HG03521 (cell line): ENCODE measurements around the gene VASH2.
A peak's percentile ranks its signal among the peaks of the same experiment; 100 is the strongest.
"Not testable (repeated sequence)": the region's sequence is repeated elsewhere in the genome, so short reads cannot be mapped to it uniquely, and the experiment has no call there.

Source experiments
- ATAC-seq: cut with Tn5 transposase; IDR thresholded peaks from one replicate; pipeline ENCODE4 v1.9.1; 2021; ENCODE audit warnings: mild to moderate bottlenecking, moderate library complexity; ENCODE audit not compliant: unreplicated experiment

Gene VASH2

DNA sequence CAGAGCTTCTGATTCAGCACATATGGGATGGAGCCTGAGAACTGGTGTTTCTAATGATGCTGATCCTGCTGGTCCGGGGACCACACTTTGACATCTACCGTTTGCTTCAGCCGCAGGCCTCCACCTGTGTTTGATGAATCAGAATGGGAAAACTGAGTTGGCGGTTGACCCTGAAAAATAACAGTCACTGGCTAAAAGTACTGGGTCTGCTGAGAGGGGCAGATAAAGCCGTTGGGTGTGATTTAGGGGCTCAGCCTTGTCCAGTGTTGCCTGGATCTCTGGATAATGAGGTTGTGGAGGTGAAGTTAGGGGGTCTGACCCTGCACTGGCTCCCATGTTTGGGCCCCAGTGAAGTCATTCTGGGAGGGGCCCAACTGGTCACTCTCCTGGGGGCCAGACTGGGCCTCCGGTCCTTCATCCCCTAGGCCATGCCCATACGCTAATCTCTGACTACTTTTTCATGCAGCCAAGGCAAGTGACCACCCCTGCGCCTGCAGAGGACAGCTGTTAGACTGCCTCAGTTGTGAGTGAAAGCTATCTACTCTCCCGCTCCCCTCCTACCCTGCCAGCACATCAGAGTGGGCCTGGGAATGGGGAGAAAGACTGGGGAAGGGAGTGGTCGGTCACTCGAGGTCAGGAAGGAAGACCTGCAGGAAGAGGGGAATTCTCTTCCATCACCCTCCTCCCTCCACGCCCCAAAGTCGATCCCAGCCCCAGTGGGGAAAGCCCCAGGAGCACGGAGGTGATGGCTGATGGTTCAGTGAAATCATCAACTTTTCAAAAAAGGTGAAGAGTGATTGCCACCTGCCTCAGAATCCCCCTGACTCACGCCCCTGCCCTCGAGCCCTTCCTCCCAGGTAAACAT is 27.7 kb downstream of the VASH2 start:
- peak; percentile 42 for ATAC-seq

- ATAC-seq = peak; percentile 54
Measured at GRCh38 chr1:212979340-212980122, 29.2 kb downstream of the VASH2 start.

- ATAC-seq = no peak
Measured at GRCh38 chr1:212980123-212980785, 29.9 kb downstream of the VASH2 start.

DNA sequence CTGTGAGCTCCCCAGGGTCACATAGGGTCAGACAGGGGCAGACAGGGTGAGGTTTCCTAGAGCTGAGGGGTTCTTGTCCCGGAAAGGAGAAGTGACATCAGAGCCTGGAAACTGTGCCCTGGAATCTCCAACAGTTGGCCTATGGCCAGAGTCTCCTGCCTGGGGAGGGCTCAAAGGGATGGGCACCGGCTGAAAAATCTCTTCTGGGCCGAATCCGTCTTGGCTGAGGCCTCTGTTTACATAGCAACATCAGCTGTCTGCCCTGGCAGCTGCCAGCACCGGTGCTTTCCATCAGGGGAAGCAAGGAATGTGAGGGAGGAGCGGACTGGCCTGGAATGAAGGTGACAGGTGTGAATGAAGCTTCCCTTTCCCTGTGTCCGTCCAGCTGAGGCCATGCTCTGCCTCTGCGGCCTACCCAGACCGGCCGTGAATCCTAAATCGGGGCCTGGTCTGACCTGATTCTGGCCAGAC is 30.7 kb downstream of the VASH2 start:
- ATAC-seq = no peak

DNA sequence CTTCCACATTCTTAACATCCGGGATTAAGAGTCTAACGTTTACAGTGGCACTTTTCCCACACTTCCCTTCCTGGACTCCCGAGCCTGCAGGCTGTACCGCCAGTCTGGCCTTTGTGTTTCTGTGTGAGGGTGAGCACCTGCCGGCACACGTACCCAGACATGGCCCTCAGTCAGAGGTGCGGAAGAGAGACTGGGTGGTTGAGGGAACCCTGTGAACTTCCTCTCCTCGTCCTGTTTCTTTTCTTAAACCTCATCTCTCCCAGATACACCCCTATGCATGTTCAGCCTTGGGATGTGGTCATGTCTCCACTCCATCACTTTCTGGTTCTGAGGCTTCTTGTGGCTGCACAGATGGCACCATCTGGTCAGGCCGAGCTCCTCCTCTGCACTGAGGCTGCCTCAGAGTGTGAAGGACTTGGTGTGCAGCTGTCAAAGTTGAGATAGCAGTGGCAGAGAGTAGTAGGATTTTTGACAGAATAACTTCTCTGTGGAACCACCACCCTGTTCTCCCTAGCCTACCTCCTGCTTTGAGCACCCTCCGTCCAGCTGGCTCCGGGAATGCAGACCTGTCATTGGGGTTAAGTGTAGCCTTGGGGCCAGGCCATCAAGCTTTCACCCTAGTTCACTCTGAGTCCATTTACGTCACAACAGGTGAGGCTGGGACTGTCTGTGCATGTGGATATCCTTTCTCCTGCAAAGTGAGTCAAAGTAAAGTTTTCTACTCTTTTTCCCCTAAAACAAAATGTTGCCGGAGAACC is 31.4 kb downstream of the VASH2 start:
- ATAC-seq = peak; percentile 43

DNA sequence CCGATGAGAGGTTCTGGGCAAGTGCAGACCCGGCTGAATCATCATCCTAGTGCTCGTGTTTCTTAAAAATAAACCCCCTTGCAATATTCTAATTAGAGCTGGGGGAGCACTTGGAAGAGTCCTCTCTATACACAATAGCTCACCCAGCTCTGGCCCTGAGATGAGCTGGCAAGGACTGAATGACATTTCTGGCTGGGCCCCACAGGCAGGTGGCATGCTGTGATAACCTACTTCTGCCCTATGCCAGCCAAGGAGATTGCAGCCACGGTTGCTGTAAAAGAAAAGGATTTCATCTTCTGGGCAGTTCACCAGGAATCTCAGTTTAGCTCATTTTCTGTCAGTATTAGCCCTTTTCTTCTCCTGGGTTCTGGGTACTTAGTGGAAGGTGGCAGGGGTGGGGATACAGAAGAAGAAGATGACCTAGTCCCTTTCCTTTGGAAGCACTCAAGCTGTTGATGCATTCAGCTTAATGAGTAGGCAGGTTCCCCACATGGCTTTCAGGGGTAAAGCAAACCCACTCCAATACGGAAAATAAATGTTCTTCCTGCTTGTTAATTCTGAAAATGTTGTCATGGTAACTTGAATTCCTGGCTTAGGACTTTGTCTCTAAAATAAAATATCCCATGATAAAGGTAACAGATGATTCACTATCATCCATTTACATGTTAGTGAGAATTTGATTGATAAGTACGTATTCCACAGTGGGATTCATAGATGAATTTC is 32.2 kb downstream of the VASH2 start:
- ATAC-seq = no peak

GRCh38 chr1:212983482-212983881 is 33.1 kb downstream of the VASH2 start:
- no peak for ATAC-seq

DNA sequence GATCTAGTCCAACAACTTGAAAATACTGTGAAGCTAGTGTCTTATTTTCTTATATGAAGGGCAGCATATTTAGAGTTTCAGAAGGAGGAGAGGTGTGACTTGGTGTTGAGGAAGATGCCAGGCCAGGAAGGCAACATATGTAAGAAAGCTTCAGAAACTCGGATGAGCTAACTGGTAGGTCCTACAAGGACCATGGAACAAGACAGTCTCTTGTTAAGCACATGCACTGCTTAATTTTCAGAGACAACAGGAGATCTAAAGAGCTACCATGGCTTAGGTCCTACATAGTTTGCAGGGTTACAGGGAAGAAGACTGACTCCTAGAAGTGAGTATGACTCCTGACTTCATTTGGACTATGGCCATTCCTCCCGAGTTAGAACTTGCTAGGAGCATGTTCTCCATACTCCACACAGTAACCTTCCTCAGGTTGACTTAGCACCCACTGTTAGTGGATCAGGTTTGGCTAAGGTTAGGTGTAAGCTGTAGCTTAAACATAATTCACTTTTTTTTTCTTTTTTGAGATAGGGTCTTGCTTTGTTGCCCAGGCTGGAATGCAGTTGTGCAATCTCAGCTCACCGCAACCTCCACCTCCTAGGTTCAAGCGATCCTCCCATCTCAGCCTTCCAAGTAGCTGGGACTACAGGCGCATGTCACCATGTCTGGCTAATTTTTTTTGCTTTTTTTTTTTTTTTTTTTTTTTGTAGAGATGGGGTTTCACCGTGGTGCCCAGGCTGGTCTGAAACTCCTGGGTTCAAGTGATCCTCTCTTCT is 34.4 kb downstream of the VASH2 start:
- no peak for ATAC-seq

GRCh38 chr1:212986551-212986950 is 36.2 kb downstream of the VASH2 start:
- ATAC-seq = no peak

- no peak for ATAC-seq
Measured at GRCh38 chr1:212987702-212988322, 37.5 kb downstream of the VASH2 start.

DNA sequence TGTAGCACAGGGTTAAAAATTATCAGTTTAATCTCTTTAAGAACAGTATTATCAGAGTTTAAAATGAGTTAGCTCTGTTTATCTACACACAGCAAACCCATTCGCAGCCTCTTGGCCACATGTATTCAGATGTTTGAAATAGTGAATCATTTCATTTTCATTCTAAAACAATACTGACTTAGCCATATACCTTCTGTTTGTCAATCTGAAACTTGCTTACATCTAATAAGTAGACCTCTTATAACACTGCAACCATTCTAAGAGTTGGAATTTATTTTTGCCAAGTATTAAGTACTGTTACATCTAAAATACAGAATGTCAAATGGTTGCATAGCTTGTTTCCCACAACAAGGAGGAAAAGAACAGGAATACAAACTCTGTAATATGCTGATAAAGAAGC is 39.9 kb downstream of the VASH2 start:
- ATAC-seq = no peak

GRCh38 chr1:212993960-212994359 is 43.6 kb downstream of the VASH2 start:
- ATAC-seq = not testable (repeated sequence)

- ATAC-seq = no peak
Measured at GRCh38 chr1:212994926-212995325, 44.6 kb downstream of the VASH2 start.

GRCh38 chr1:213003256-213003655 is 52.9 kb downstream of the VASH2 start:
- no peak for ATAC-seq

DNA sequence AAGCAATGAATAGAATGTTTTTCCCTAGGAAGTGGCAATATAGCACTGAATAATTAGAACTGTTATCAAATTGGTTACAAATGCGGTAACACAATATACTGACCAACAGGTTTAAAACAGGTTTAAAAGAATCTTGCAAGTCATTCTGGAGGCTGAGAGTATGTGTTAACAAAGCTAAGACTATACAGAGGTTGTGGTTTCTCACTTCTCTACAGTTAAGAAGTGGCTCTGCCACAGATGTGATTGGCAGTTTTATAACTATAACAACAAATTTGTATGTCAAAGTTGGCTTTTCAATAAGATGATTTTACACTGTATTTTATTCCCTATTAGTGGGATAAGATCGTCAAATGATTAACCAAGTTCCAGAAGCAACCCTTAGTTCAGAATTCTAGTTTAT is 58.2 kb downstream of the VASH2 start:
- ATAC-seq = peak; percentile 81

DNA sequence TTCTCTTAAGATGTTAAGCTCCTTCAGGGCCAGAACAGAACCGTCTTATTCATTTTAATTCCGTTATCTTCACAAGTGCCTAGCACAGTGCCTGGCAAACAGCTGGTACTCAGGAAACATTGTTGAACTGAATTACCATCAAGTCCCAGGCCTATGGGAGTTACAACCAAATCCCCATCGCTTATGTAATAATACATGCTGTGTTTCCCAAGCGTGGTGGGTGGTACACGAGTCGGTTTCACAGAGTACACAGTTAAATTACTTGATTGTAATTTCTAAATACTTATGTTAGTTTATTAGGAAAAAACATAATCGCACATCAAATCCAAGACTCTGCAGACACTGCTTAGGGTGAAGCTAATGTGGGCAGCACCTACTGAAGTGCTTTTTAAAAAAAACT is 64.3 kb downstream of the VASH2 start:
- no peak for ATAC-seq

DNA sequence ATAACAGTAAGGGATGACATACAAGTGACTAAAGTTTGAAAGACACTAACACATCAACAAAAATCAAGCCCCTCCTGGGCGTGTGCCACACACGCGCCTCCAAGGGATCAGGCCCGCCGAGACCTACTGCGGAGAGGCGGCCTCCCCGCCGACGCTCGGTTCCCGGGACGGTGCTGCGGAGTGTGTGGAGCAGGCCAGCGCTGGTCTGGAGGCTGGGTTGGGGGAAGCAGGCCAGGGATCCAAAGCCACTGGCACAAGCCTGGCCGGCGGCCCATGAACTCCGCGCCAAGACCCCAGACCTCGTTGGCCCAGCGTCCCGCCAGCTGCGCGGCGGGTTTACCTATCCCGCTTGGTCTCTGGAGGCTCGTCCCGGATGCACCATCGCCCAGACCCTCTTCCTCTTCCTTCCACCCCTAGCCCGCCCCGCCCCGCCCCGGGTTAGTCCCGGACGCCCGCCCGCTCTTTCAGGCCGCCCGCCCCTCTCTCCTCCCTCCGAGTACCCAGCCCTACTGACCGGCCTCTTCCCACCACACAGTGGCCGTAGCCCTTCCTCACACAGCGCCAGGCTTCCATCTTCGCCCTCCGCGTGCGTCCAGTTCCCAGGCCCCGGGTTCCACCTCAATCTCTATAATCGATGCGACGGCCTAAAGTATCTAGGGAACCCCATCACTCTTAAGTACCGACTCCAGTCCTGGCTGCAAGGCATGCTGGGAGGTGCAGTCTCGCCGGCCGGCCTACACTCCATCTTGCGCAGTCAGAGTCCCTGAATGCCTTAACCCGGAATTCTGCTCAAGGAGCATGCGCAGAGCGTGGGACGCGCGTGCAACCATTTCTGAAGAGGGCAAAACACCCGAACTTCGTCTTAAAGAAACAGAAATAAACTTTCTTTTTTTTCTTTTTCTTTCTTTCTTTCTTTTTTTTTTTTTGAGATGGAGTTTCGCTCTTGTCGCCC is 65.0 kb downstream of the VASH2 start, which contains the start of gene ANGEL2:
ANGEL2 (minus strand) TSS at position 769 of the 952 bp plus-strand sequence; CDS start at position 573, 196 bp downstream.
- ATAC-seq = peak; percentile 94
